CD4-positive, alpha-beta T cell treated with Interleukin-4 for 1 hour (primary cell): ENCODE data around the gene BICC1.

ENCODE experiments used
- DNase-seq, 2 donors: peaks; one replicate each; pipeline ENCODE4 v3.0.0-alpha.2; 2020 to 2022

BICC1 gene

DNA sequence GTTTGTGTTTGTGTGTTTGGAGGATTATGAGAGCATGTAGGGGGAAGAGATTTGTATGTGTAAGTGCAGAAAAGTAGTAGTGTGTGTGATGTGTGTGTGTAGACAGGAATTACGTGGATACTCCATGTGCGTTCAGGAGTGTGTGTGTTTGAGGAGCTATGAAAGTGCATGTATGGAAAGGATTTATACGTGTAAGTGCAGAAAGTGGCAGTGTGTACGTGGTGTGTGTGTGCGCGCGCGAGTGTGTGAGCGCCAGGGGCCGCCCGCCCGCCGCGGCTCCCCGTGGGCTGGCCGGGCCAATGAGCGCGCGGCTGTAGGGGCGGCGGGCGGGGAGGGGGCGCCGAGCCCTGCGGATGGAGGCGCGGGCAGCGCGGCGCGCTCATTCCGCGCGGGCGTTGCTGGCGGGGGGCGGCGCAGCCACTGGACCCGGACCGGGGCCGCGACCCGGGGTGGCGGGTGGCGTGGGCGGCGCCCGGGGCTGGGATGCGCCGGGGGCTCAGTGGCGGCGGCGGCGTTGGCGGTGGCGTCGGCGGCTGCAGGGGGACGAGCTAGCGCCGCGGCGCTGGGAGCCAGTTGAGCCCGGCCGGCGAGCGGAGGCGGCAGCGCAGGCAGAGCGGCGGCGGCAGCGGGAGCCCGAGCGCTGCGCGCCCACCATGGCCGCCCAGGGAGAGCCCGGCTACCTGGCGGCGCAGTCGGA lies at the start of gene BICC1:
Gene BICC1, plus strand, starts transcription at position 382 of the 697 bp plus-strand sequence. Its CDS starts 272 bp downstream, at position 654.
- no peak for DNase-seq

DNA sequence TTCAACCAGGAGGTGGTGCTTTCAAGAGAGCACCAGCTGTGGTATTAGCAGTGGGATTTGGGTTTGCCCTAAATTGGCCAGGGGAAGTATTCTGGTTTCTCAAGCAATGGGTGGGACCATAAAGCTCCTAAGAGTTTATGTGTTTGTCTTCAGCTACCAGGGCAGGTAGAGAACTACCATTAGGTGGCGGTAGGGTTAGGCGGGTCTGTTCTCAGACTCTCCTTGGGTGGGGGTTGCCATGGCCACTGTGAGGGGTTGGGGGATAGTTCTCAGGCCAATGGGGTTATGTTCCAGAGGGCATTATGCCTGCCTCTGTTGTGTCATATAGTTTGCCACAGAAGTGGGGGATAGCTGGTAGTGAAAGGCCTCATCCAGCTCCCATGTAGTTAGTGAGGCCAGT lies 47.7 kb upstream of the BICC1 start:
- no peak for DNase-seq

- no peak for DNase-seq
These were observed 47.0 kb upstream of the BICC1 start for GRCh38 chr10:58465629-58466028.

DNA sequence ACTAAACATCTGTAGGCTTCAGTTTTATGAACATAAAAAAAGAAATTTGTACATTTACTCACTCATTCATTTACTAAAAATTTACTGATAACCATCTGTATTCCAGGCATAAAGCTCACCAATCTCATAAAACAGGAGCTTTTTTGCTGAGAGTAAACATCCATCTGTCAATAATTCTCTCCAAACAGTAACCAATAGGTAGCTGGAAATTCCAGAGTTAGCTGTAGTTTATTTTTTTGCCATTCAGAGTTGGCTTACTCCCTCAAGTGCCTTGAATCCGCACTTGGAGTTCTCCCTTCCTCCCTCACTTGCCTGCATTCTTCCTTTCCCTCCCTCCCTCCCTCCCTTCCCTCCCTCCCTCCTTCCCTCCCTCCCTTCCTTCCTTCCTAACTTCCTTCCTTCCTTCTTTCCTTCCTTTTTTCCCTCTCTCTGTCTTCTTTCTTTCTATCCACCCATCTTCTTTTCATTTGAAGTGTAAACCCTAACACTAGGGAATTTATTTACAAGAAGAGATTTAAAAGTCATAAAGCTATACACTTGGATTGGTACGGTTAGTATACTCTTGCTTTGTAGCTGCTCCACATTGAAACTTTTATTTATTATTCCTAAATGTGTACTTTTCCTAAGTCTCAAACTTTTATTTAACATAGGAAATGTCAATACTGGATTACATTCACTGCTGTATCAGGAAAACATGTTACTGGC lies 44.6 kb upstream of the BICC1 start:
- DNase-seq = no peak

- no peak for DNase-seq
These were observed 38.7 kb upstream of the BICC1 start for GRCh38 chr10:58473976-58474375.

DNA sequence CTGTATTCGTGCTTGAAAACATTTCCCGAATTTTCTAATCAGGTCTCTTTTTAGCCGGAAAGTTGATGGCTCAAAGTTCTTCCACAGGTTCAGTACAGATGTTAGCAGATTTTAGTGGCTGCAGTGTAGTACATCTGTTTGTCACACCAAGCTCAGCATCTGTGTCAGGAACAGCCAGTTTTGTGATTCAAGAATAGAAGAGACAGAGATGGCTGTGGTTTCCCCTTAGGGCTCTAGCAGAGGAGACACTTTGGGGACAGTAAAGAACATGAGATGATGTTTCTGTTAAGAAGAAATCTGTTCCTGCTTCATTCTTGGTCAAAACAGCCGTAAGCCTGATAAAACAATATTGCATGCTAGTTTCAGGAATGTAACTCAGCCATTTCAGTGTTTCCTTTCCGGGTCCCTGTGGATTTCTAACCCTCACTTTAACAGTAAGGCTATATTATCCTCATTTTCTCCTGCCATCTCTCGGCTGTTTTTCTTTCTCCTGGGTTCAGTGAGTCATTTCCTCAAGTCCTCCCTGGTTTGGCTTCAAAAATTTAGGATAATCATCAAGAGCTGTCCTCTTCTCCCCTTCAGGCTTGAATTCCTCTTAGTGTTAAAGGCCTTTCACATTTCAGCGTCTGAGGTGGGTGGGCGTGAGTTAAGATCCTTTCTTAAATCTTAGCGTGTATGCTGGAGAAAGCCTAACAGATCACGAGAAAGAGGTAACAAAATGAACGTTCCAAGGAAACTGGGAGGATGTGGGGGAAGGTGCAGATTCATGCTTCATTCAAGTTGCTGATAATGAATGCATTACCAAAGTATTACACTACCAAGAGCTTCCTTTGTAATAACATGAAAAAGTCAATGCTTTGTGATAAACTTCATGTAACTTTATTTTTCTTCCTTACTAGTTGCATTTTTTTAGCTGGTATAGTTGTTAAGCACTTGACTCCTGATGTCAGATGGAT lies 37.1 kb upstream of the BICC1 start:
- DNase-seq = no peak

DNA sequence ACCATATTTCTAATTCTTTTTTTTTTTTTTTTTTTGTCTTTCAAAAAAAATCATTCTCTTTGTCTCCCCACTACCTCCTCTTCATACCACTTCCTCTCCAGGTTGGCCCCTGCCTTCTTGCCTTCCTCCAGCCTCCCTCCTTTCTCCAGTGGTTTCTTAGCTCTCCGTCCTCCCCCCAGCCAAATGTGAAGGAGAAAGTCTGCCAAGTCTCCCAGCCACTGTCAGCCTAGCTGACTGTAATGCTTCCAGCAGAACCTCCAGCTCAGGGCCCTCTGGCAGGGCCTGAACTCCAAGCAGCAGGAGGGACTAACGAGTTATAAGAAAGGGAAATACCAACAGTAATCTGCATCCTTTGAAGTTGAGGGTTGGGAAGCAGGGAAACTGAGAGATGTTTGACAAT lies 35.5 kb upstream of the BICC1 start:
- no peak for DNase-seq

- no peak for DNase-seq
These were observed 34.8 kb upstream of the BICC1 start for GRCh38 chr10:58477902-58478301.

DNA sequence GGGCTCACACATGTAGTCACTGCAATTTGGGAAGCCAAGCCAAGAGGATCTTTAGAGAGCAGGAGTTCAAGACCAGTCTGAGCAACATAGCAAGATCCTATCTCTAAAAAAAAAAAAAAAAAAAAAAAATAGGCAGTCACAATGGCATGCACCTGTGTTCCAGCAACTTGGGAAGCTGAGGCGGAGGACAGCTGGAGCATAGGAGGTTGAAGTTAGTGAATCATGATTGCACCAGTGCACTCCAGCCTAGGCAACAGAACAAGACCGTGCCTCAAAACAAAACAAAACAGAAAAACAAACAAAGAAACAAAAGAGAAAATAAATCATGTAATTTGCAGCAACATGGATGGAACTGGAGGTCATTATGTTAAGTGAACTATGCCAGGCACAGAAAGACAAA lies 33.6 kb upstream of the BICC1 start:
- no peak for DNase-seq

DNA sequence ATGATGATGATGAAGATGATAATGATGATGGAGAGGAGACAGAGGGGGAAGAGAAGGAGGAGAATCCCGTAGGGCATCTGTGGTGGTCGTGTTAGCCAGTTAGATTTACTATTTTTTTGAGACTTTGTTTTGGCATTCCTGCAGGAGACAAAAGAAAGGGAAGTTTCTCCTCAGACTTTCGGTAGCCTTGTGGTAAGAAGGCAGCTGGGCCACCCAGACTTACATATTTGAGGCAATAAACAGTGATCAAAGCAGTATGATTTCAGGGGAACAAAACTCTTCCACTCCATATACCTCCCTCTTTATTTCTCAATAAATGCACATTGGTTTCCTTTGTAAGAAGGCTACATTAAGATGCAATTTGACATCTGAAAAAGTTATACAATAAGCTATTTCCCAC lies 32.4 kb upstream of the BICC1 start:
- no peak for DNase-seq

GRCh38 chr10:58481569-58482109 lies 31.0 kb upstream of the BICC1 start:
- DNase-seq = no peak

DNA sequence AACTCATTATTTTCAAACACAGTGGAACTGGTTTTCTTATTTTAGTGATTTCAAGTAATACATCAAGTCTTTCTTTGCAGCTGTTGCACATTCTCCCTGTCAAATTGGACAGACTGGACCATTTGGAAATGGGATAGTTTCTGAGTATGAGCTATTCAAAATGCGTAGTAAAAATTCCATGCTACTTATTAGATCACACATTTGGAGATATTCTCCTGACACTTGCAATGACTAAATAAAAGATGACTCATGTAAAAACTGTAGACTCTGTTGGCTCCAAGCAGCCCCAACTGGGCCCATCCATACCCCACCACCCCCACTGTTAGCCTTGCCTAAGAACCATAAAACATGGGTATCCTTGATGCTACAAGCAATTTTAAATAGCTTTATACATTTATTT lies 25.9 kb upstream of the BICC1 start:
- no peak for DNase-seq

DNA sequence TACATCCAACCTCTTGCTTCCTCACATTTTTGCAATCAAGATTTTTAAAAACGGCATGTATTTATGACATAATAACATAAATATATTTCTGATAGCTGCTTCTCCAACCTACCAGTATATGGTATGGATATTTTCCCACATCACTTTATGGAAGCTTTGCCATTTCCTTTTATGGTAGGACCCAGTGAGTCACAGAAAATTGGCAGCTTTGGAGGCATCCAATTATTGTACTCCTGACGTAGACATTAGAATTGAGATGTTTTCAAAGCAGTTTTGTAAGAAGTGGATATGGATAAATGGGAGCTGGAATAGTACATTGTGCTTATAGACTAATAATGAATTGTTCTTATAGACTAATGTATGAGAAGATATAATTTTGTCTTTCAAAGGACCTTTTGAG lies 23.8 kb upstream of the BICC1 start:
- DNase-seq = no peak

DNA sequence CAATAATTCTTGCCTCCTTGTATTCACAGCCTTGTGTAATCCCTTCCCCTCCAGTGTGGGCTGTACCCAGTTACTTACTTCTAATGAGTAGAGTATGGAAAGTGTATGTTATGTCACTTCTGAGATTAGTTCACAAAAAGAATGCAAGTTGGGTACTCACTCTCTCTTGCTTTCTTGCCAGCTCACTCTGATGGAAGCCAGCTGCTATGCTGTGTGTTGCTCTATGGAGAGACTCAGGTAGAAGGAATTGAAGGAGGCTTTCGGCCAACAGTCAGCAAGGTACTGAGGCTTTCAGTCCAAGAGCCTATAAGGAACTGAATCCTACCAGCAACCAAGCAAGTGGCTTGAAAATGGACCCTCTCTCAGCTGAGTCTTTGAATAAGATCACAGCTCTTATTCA lies 9.7 kb upstream of the BICC1 start:
- no peak for DNase-seq

GRCh38 chr10:58508316-58508715 lies 4.4 kb upstream of the BICC1 start:
- no peak for DNase-seq

DNA sequence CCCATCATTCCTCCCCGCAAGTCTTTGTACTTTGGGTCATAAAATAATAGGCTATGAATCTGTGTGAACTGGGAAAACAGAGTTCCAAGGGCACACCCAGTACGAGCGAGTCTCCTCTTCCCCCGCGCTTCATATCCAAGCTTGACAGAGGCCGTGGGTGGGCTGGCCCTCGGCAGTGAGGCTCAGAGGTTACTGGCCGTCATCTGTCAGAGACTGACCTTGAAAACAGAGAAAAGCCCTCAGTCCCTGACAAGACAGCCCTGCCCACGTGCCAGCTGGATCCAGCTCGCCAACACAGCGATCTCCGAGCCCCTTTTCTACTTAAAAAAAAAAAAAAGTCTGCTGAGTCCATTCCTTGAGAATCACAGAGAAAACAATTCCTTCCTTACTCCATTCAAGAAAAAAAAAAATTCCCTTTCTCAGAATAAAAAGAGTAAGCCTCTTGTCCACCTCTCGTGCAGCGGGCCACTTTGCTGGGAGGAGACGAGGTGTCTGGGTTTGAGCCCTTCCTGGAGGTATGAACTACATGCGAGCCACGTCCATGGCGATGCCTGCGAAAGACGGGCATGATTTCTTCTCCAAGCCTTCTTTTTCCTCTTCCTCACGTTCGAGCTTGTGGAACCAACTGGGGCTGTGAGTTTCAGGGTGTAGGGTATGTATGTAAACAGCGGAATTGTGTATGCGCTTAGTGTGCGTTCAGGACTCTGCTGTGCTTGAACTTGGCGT lies 744 bp upstream of the BICC1 start:
- DNase-seq = no peak

DNA sequence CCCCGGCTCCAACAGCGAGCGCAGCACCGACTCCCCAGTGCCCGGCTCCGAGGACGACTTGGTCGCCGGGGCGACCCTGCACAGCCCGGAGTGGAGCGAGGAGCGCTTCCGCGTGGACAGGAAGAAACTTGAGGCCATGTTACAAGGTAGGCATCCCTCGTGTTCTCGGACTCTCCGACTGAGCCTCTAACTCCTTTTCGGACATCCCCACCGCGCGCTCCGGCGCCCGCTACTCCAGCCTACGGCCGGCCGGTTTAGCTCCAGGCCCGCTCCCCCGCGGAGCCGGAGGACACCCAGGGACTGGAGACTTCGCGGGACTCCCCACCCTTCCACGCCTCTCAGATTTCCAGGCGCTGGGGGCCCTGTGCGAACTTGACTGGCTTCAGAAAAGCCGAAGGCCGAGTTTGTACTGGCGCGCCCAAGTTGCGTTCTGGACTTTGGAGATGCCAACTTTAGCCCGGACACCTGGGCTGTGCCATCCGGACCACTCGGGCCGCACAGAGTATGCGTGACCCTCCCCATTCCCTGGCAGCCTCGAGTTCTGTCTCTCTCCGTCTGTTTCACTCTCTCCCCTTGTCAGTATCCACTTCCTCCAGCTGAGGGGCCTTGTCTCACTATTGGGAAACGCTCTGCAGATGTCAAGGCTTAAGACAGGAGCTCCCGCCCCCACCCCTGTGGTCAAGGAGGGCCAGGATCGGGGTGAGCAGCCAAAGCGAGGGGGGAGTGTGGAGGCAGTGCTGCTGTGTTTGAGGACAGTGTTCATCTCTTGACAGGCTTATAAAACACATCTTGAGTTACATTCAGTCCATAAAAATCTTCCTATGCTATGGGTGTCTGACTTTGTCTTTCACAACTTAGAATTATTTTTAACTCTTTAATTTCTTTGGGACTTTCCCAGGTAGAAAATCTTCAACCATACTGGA lies 777 bp downstream of the BICC1 start:
- DNase-seq = no peak

DNA sequence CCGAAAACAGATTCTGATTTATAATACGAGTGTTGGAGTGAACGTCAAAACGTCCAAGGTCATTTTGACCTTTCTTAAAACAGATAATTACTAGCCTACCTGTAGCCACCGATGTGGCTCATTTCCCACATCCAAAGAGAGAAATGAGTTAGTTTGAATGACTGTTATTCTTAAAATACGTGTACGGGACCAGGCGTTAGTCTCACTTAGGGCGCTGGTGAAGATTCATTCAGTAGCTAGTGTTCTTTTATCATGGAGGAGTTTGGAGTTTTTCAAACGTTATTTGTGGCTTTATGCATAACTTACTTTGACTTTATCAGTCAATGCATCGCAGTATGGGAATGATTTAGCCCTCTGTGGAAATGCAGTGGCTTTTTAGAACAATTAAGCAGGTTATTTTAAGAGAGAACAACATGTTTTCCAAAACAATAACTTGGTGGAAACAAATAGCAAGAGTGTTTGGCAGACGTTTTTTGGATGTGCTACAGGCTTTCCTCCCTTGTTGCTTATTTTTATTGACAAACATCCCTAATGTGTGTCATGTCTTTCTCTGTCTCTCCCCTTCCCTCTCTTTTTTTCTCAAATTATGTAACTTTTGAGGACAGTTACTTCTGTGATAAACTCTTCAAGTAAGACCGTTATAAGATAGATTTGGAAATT lies 1.6 kb downstream of the BICC1 start:
- DNase-seq = no peak

DNA sequence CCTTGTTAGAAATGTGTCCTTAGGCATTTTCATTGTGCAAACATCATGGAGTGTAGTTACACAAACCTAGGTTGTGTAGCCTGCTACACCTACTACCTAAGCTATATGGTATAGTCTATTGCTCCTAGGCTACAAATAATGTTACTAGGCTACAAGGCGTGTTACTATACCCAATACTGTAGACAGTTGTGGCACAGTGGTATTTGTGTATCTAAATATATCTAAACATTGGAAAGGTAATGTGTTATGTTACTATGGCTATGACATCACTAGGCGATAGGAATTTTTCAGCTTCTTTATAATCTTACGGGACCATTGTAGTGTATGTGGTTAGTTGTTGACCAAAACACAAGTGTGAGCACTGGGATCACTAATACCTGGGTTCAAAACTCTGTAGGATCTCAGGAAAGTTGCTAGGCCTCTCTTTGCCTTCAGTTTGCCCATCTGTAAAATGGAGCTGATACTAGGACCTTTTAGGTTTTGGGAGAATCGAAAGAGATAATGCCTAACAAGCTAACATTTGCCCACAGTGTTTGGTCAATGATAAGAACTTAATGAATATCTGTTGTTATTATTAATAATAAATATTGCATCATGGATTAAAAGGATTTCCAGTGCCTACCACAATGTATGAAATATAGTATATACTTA lies 2.7 kb downstream of the BICC1 start:
- no peak for DNase-seq

DNA sequence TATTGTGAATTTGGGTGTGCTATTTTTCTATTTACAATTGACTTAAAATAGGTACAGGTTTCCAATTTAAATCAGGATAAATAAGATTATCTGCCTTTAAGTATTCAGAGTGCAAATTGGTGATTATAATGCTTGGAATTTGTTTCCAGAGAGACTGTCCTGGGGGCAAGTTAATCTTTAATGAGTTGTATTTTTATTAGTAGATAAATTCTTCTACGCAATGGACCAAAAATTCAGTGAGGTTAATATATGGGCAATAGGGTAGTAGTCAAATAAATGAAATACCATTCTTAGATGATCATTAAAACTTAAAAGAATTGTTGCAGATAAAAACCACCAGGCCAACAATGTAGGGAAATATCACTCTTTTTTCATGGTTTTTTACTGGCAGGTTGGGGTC lies 3.4 kb downstream of the BICC1 start:
- DNase-seq = no peak
